Stimulated activated CD4-positive, alpha-beta T cell treated with anti-CD3 and anti-CD28 coated beads, TNF-alpha, amount 100 ng/mL, for 1 hour (primary cell): ENCODE data around the gene RPS10.
"Not testable (repeated sequence)": the region's sequence is repeated elsewhere in the genome, so short reads cannot be mapped to it uniquely, and the experiment has no call there.

Source experiments
- DNase-seq, 3 donors: peaks; one replicate each; pipeline ENCODE4 v3.0.0-alpha.2; 2020; ENCODE audit warnings: low read depth in 3 of 3, low spot score in 1 of 3

The RPS10 gene

GRCh38 chr6:34393191-34393965 lies 32.5 kb downstream of the RPS10 start:
- no peak for DNase-seq

- peak; percentile 80 to 90 (median 90) for DNase-seq
Observed at GRCh38 chr6:34392497-34393190, 33.2 kb downstream of the RPS10 start, which contains the start of gene NUDT3. Gene NUDT3, minus strand, starts transcription at chr6:34392669. Its CDS starts 307 bp downstream, at chr6:34392362.

- peak; percentile 3 to 39 (median 11) for DNase-seq
Observed at GRCh38 chr6:34391786-34392496, 33.9 kb downstream of the RPS10 start.

GRCh38 chr6:34391473-34391785 lies 34.4 kb downstream of the RPS10 start:
- DNase-seq = no peak

GRCh38 chr6:34390531-34391472 lies 35.1 kb downstream of the RPS10 start:
- no peak for DNase-seq

- DNase-seq = no peak
Observed at GRCh38 chr6:34389034-34389433, 36.8 kb downstream of the RPS10 start.

- no peak for DNase-seq
Observed at GRCh38 chr6:34388421-34388820, 37.4 kb downstream of the RPS10 start.

GRCh38 chr6:34386316-34387137 lies 39.3 kb downstream of the RPS10 start:
- no peak for DNase-seq

- no peak for DNase-seq
Observed at GRCh38 chr6:34385793-34386195, 40.1 kb downstream of the RPS10 start.

GRCh38 chr6:34384321-34385153 lies 41.3 kb downstream of the RPS10 start:
- DNase-seq = no peak

GRCh38 chr6:34383656-34384320 lies 42.1 kb downstream of the RPS10 start:
- DNase-seq = no peak

- DNase-seq = no peak
Observed at GRCh38 chr6:34383161-34383631, 42.7 kb downstream of the RPS10 start.

- no peak for DNase-seq
Observed at GRCh38 chr6:34381081-34381480, 44.8 kb downstream of the RPS10 start.

- no peak for DNase-seq
Observed at GRCh38 chr6:34378470-34378869, 47.4 kb downstream of the RPS10 start.

- no peak for DNase-seq
Observed at GRCh38 chr6:34377984-34378383, 47.9 kb downstream of the RPS10 start.

- DNase-seq = not testable (repeated sequence)
Observed at GRCh38 chr6:34377571-34377970, 48.3 kb downstream of the RPS10 start.

- no peak for DNase-seq
Observed at GRCh38 chr6:34375833-34376232, 50.0 kb downstream of the RPS10 start.

GRCh38 chr6:34374508-34374907 lies 51.4 kb downstream of the RPS10 start:
- no peak for DNase-seq
